Kidney glomerular epithelial cell (primary cell): Measurements from ENCODE around the gene FAAH.

ENCODE experiments used
- DNase-seq: peaks from one replicate; lab custom pipeline; 2025; lab: John Stamatoyannopoulos, UW

FAAH gene

GRCh38 chr1:46423574-46424240, 29.6 kb downstream of the FAAH start:
- no peak for DNase-seq

- DNase-seq: no peak
Observed at GRCh38 chr1:46424730-46425129, 30.6 kb downstream of the FAAH start.

GRCh38 chr1:46425726-46426125, 31.6 kb downstream of the FAAH start:
- DNase-seq: no peak

- DNase-seq: no peak
Observed at GRCh38 chr1:46427541-46427940, 33.4 kb downstream of the FAAH start.

- DNase-seq: no peak
Observed at GRCh38 chr1:46429436-46429835, 35.3 kb downstream of the FAAH start.

- no peak for DNase-seq
Observed at GRCh38 chr1:46431695-46432094, 37.6 kb downstream of the FAAH start.

GRCh38 chr1:46432781-46433327, 38.7 kb downstream of the FAAH start:
- DNase-seq: no peak

GRCh38 chr1:46434358-46434757, 40.2 kb downstream of the FAAH start:
- DNase-seq: no peak

- no peak for DNase-seq
Observed at GRCh38 chr1:46436844-46437243, 42.7 kb downstream of the FAAH start.

- no peak for DNase-seq
Observed at GRCh38 chr1:46437723-46438122, 43.6 kb downstream of the FAAH start.

GRCh38 chr1:46438346-46438745, 44.2 kb downstream of the FAAH start:
- DNase-seq: no peak

- DNase-seq: no peak
Observed at GRCh38 chr1:46440478-46440877, 46.4 kb downstream of the FAAH start.

- peak; percentile 77 for DNase-seq
Observed at GRCh38 chr1:46442317-46443161, 48.4 kb downstream of the FAAH start.

- DNase-seq: no peak
Observed at GRCh38 chr1:46444466-46444865, 50.3 kb downstream of the FAAH start.

- no peak for DNase-seq
Observed at GRCh38 chr1:46445773-46446256, 51.7 kb downstream of the FAAH start.

- peak; percentile 50 for DNase-seq
Observed at GRCh38 chr1:46446646-46447498, 52.8 kb downstream of the FAAH start.

GRCh38 chr1:46447499-46448108, 53.5 kb downstream of the FAAH start:
- DNase-seq: no peak

- DNase-seq: no peak
Observed at GRCh38 chr1:46448109-46448911, 54.2 kb downstream of the FAAH start.

GRCh38 chr1:46449223-46450159, 55.4 kb downstream of the FAAH start:
- no peak for DNase-seq

- no peak for DNase-seq
Observed at GRCh38 chr1:46450160-46450517, 56.0 kb downstream of the FAAH start.
